GM18951 (cell line): ENCODE measurements around the gene HIRA.
"Not testable (repeated sequence)": the region's sequence is repeated elsewhere in the genome, so short reads cannot be mapped to it uniquely, and the experiment has no call there.

ENCODE experiments used
- POLR2A ChIP-seq: IDR thresholded peaks from 4 replicates; pipeline ENCODE4 v1.6.1; 2011; ENCODE audit warnings: mild to moderate bottlenecking; ENCODE audit not compliant: insufficient read length, insufficient read depth; ENCODE audit errors: extremely low read depth
- in situ Hi-C: fragments of 300-500 bp; cut with MboI; formaldehyde crosslinking; loops from one replicate; pipeline ENCODE4 v1.12.0; 2022; ENCODE audit warnings: low sequenced_read_pairs, mixed read lengths, inconsistent platforms; ENCODE audit not compliant: unreplicated experiment

Gene HIRA

GRCh38 chr22:19454156-19454555 lies 22.6 kb upstream of the HIRA start:
- in situ Hi-C loops, result no loop called here
- TF ChIP-seq POLR2A, result no peak

GRCh38 chr22:19453718-19454117 lies 22.2 kb upstream of the HIRA start:
- no peak for TF ChIP-seq POLR2A
- in situ Hi-C loops, result no loop called here

GRCh38 chr22:19451570-19451969 lies 20.0 kb upstream of the HIRA start:
- TF ChIP-seq POLR2A, result no peak
- in situ Hi-C loops, result no loop called here

- TF ChIP-seq POLR2A, result no peak
- in situ Hi-C loops, result no loop called here
Measured at GRCh38 chr22:19450363-19451175, 19.0 kb upstream of the HIRA start.

- no peak for TF ChIP-seq POLR2A
- in situ Hi-C loops, result no loop called here
Measured at GRCh38 chr22:19449422-19449767, 17.9 kb upstream of the HIRA start.

GRCh38 chr22:19448739-19449421 lies 17.3 kb upstream of the HIRA start:
- in situ Hi-C loops, result no loop called here
- TF ChIP-seq POLR2A, result no peak

- in situ Hi-C loops, result no loop called here
Measured at GRCh38 chr22:19448076-19448607, 16.6 kb upstream of the HIRA start.

GRCh38 chr22:19447330-19448075 lies 16.0 kb upstream of the HIRA start, which contains the start of gene C22orf39:
Gene C22orf39 (minus strand): TSS chr22:19447711. CDS start chr22:19447688, 23 bp downstream.
- peak; percentile 90 for TF ChIP-seq POLR2A
- in situ Hi-C loops, result no loop called here

More at GRCh38 chr22:19448076-19448607, 16.6 kb upstream of the HIRA start:
- TF ChIP-seq POLR2A, result no peak

GRCh38 chr22:19446603-19447329 lies 15.2 kb upstream of the HIRA start:
- TF ChIP-seq POLR2A, result no peak

GRCh38 chr22:19445279-19445982 lies 13.9 kb upstream of the HIRA start:
- in situ Hi-C loops, result not testable (repeated sequence)

More at GRCh38 chr22:19446603-19447329, 15.2 kb upstream of the HIRA start:
- in situ Hi-C loops, result no loop called here

GRCh38 chr22:19443544-19444211 lies 12.1 kb upstream of the HIRA start:
- in situ Hi-C loops, result no loop called here
- TF ChIP-seq POLR2A, result no peak

- in situ Hi-C loops, result no loop called here
- TF ChIP-seq POLR2A, result no peak
Measured at GRCh38 chr22:19442166-19442565, 10.6 kb upstream of the HIRA start.
